ENCODE measurements around the gene OR1I1. TPM values are rescaled to one million over a fixed set of nuclear protein-coding genes. Genes with fewer than 3 reads are reported as not detected.

OR1I1 gene
- total RNA-seq, 1 experiment from 2014 or later: not detected

GRCh38 chr19:15091918-15092753 lies 10.1 kb downstream of the OR1I1 start:
- ATAC-seq (peak; percentile 78), DNase-seq (ENCODE audit: low read depth, low spot score) (peak; percentile 66)
- RAD21 ChIA-PET (ENCODE audit: low non-redundant PET in 1 of 2, low total read pairs in 2 of 2, uncharacterized antibody in 2 of 2, unreplicated experiment in 2 of 2): interaction anchor here (0.6 to 1.1 kb wide), 12 partner anchors 9 to 518 kb away, joined by 3 to 6 read pairs (median 4); no protein-coding TSS in a partner anchor
- Histone ChIP-seq H4K20me1 (ENCODE audit: insufficient read depth) (no peaks in the 10 kb centered on the region), H3K9ac (ENCODE audit: low read length) (no peak overlapping the region), H3K27ac (ENCODE audit: low read depth, low read length) (no peak overlapping the region), H3K4me2 (ENCODE audit: low read length) (0 out of 2 replicates have a peak overlapping the region, but pooled peaks have one; percentile 17), H3K9me3 (ENCODE audit: control insufficient read depth in 1 of 2, insufficient read depth in 1 of 2, low read depth in 1 of 2, low read length in 2 of 2) (no peaks in the 10 kb centered on the region), H3K4me1 (ENCODE audit: control insufficient read depth in 1 of 2, insufficient read depth in 2 of 2, low read length in 2 of 2) (peaks cover 0 to 4% of the 10 kb centered on the region in 2 experiments; a peak in 1 of 4 replicates), H2AFZ (ENCODE audit: low read depth, low read length, poor library complexity, severe bottlenecking) (peak overlapping the region; percentile 73), H3K9me2 (ENCODE audit: insufficient read depth) (no peaks in the 10 kb centered on the region), H3K4me3 (replicated peaks in 1 of 2; ENCODE audit: low read depth in 1 of 2, low read length in 2 of 2) (no peak overlapping the region), H3K27me3 (ENCODE audit: insufficient read depth, low read length) (peaks cover 13% of the 10 kb centered on the region; the same call in 1 of the 2 replicates), H3K36me3 (ENCODE audit: control insufficient read depth in 1 of 2, insufficient read depth in 2 of 2, low read length in 2 of 2) (no peaks in the 10 kb centered on the region), H3K79me2 (ENCODE audit: insufficient read depth, low read length) (no peaks in the 10 kb centered on the region)
- CTCF ChIA-PET: interaction anchor here (0.6 to 2.7 kb wide), 25 partner anchors 8 to 734 kb away, joined by 3 to 27 read pairs (median 4); partner anchors contain the start of genes NDUFB7 and OR1I1
- intact Hi-C loops (cut with micrococcal nuclease): loop anchor here (1.0 to 5.0 kb wide), 4 partner anchors 58 to 465 kb away; no protein-coding TSS in a partner anchor
- no peak for TF ChIP-seq ELF1 (IDR thresholded peaks at IDR 0.05; ENCODE audit: borderline replicate concordance, low read depth)
- no peak for TF ChIP-seq TCF7L2 (IDR thresholded peaks at IDR 0.05; ENCODE audit: borderline replicate concordance, extremely low read depth, insufficient read depth, insufficient read length)
- TF ChIP-seq MAX (IDR thresholded peaks at IDR 0.05): no peak
- no peak for TF ChIP-seq EGR1 (IDR thresholded peaks at IDR 0.05; ENCODE audit: low read depth)
- peak; percentile 80 for TF ChIP-seq RAD21 (IDR thresholded peaks at IDR 0.05; ENCODE audit: low read depth)
- TF ChIP-seq CTCF (IDR thresholded peaks at IDR 0.05 in 2 of 3, conservative IDR thresholded peaks at IDR 0.05 in 1 of 3; ENCODE audit: borderline replicate concordance in 1 of 3, insufficient read depth in 1 of 3, low read depth in 2 of 3, low read length in 2 of 3): peak; percentile 56 to 83 (median 79)
- BruUV-seq (replicated peaks): no TSS peak
- POLR2A ChIA-PET: interaction anchor here (0.8 to 1.6 kb wide), 4 partner anchors 9 to 464 kb away, joined by 3 to 5 read pairs (median 4); no protein-coding TSS in a partner anchor

Measured in HCT116 (cell line).